Activated CD8-positive, alpha-beta memory T cell treated with anti-CD3 and anti-CD28 coated beads, Interleukin-2, amount 50 U/mL, for 1 hour (primary cell): Measurements from ENCODE around the gene LMAN1.

Experiments
- DNase-seq: peaks from one replicate; pipeline ENCODE4 v3.0.0-alpha.2; 2020; ENCODE audit errors: extremely low read depth

The LMAN1 gene

GRCh38 chr18:59360381-59360780 lies 1.3 kb upstream of the LMAN1 start:
- no peak for DNase-seq

GRCh38 chr18:59359576-59359952 lies 499 bp upstream of the LMAN1 start:
- DNase-seq, result no peak

GRCh38 chr18:59358414-59358711 lies 702 bp downstream of the LMAN1 start:
- DNase-seq, result no peak

GRCh38 chr18:59357928-59358327 lies 1.1 kb downstream of the LMAN1 start:
- DNase-seq, result no peak

- no peak for DNase-seq
Observed at GRCh38 chr18:59354731-59355130, 4.3 kb downstream of the LMAN1 start.

GRCh38 chr18:59353079-59353680 lies 5.9 kb downstream of the LMAN1 start:
- DNase-seq, result no peak

GRCh38 chr18:59352250-59352855 lies 6.7 kb downstream of the LMAN1 start:
- DNase-seq, result no peak

GRCh38 chr18:59345556-59345955 lies 13.5 kb downstream of the LMAN1 start:
- DNase-seq, result no peak

- no peak for DNase-seq
Observed at GRCh38 chr18:59344996-59345395, 14.1 kb downstream of the LMAN1 start.

GRCh38 chr18:59343926-59344325 lies 15.1 kb downstream of the LMAN1 start:
- no peak for DNase-seq

GRCh38 chr18:59340817-59341216 lies 18.2 kb downstream of the LMAN1 start:
- no peak for DNase-seq

- no peak for DNase-seq
Observed at GRCh38 chr18:59340312-59340711, 18.8 kb downstream of the LMAN1 start.

- no peak for DNase-seq
Observed at GRCh38 chr18:59332986-59333385, 26.1 kb downstream of the LMAN1 start.

GRCh38 chr18:59328683-59329082 lies 30.4 kb downstream of the LMAN1 start:
- DNase-seq, result no peak

GRCh38 chr18:59325965-59326364 lies 33.1 kb downstream of the LMAN1 start:
- no peak for DNase-seq

GRCh38 chr18:59324623-59324971 lies 34.5 kb downstream of the LMAN1 start:
- DNase-seq, result no peak

- DNase-seq, result no peak
Observed at GRCh38 chr18:59323931-59324622, 35.0 kb downstream of the LMAN1 start.

GRCh38 chr18:59318460-59319050 lies 40.5 kb downstream of the LMAN1 start, which contains the start of gene CPLX4:
TSS of gene CPLX4 (minus strand) at chr18:59318649. CDS start at chr18:59318462, 187 bp downstream.
- DNase-seq, result no peak

GRCh38 chr18:59311631-59312030 lies 47.4 kb downstream of the LMAN1 start:
- no peak for DNase-seq

- no peak for DNase-seq
Observed at GRCh38 chr18:59308938-59309260, 50.2 kb downstream of the LMAN1 start.

GRCh38 chr18:59308248-59308937 lies 50.7 kb downstream of the LMAN1 start:
- DNase-seq, result no peak

GRCh38 chr18:59306640-59307039 lies 52.4 kb downstream of the LMAN1 start:
- no peak for DNase-seq

- DNase-seq, result no peak
Observed at GRCh38 chr18:59305295-59305694, 53.8 kb downstream of the LMAN1 start.
